Suprapubic skin (tissue), 4 donors: ENCODE results near the gene NCAPG2.

Source experiments
- CTCF ChIP-seq, 2 donors: fragments of 200-600 bp in 1 of 2; fragments of 450-650 bp in 1 of 2; sonication (generic) in 1 of 2; IDR thresholded peaks; one replicate each; pipeline ENCODE4 v1.5.1; 2016 to 2019; ENCODE audit warnings: antibody characterized with exemption in 2 of 2, mild to moderate bottlenecking in 1 of 2, moderate library complexity in 1 of 2
- EP300 ChIP-seq: sonication (generic); formaldehyde crosslinking; IDR thresholded peaks from one replicate; pipeline ENCODE4 v1.6.1; 2017; ENCODE audit warnings: antibody characterized with exemption
- POLR2A ChIP-seq, 2 donors: fragments of 450-650 bp; IDR thresholded peaks; one replicate each; pipeline ENCODE4 v1.6.1; 2017; ENCODE audit warnings: antibody characterized with exemption in 2 of 2, mild to moderate bottlenecking in 2 of 2, moderate library complexity in 2 of 2
- POLR2AphosphoS5 ChIP-seq, 3 donors: sonication (generic); formaldehyde crosslinking; IDR thresholded peaks; one replicate each; pipeline ENCODE4 v1.6.1; 2017; ENCODE audit warnings: antibody characterized with exemption in 3 of 3

GRCh38 chr7:158602041-158602440, 102.6 kb downstream of the NCAPG2 start:
- TF ChIP-seq CTCF (IDR thresholded peaks at IDR 0.05): no peak
- TF ChIP-seq POLR2AphosphoS5 (IDR thresholded peaks at IDR 0.05): no peak
- no peak for TF ChIP-seq POLR2A (IDR thresholded peaks at IDR 0.05)
- TF ChIP-seq EP300: no peak
